Endometrium (tissue), 2 donors: Measurements from ENCODE around the gene STK4.

Source experiments
- FAIRE-seq: peaks from 2 replicates; lab custom pipeline; 2012; peaks lifted over from hg19 to GRCh38; lab: Jason Lieb, UNC
- donor health status: control.
- donor health status: control.

Gene STK4

DNA sequence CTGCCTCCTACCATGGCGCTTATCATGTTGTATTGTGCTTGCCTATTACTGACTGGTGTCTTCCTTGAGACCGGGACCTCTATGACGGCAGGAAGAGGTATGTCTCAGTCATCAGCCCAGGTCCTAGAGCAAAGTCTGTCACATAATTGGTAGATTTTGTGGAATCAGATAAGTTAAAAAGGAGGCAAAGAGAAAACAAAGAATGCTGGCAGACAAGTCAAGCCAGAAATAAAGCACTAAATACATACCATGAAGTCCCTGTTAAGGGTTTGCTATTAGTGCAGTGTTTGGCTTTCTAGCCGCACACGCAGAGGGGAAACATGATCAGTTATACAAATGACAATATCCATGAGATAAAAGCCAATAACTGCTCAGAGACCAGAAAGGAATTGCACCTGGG lies 12.1 kb upstream of the STK4 start:
- FAIRE-seq = no peak

DNA sequence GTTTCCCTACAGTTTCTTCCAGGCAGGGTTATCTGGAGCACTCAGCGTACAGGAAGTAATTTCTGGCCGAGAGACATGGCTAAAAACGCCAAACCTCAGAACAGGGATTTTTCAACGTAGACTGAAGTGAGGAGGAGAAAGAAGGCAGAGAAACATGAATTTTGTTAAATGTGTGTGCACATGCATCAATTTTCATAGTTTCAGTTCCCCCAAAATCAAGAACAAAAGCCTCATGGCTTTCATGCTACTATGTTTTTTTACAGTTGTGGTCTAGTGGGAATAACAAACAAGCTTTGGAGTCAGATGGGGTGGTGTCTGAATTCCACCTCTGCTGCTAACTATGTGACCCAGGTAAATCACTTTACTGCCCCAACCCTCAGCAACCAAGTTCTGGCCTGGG lies 11.0 kb upstream of the STK4 start:
- no peak for FAIRE-seq

DNA sequence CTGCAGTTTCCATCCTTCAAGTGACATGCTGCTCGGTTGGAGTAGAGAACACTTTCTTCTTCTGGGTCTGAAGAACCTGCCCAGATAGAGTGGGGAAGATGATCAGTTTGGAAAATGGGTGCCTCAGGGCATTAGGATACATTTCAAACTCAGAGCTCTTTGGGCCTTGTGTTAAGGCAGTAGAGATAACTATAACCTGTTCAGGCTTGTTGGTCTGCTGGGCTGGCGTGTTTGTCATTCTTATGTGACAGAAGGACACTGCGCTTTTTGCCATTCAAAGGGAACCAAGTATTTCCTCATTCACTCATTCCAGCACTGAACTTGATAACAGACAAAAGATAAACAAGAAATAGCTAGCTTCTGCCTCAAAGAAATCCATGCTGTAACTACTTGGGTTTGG lies 9.9 kb upstream of the STK4 start:
- FAIRE-seq = no peak

DNA sequence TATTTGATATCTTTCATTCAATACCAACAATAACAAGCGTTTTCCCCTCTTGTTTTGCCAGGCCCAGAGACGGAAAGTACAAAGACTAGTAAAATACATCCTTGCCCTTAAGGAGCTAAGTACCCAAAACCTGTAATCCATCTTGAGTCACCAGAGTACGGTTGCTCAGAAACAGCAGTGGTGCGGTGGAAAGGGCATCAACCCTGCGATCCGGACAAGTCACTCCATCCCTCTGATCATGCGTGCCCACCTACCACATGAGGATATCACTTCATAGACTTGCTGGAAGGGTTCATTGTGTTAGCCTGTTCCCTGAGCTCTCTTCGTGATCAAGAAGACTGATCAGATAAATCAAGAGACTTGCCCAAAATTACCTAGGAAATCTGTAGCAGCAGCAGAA lies 8.0 kb upstream of the STK4 start:
- FAIRE-seq = no peak

DNA sequence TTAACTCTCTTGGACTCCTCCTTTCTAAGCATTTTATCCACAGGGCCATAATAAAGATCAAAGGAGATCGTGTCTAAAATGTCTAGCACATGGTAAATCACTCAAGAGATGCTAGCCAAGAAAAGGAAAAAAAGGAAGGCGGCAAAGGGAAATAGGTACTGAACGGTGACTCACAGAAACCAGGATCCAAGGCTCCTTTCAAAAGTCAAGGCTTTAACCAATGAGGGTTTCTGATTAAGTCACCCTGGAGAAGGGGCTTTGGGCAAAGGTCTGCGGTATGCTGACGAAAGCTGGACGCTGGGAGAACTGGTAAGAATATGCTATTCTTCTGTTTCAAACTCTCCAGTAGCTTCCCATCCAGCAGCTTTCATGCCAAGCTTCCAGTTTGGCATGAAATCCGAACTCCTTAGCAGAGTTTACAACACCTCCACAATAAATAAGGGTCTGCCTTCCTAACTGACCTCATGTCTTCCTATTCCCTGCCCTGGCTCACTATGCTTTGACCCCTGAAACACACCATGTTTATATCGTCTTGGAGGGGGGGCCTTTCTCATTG lies 7.2 kb upstream of the STK4 start:
- FAIRE-seq = no peak

DNA sequence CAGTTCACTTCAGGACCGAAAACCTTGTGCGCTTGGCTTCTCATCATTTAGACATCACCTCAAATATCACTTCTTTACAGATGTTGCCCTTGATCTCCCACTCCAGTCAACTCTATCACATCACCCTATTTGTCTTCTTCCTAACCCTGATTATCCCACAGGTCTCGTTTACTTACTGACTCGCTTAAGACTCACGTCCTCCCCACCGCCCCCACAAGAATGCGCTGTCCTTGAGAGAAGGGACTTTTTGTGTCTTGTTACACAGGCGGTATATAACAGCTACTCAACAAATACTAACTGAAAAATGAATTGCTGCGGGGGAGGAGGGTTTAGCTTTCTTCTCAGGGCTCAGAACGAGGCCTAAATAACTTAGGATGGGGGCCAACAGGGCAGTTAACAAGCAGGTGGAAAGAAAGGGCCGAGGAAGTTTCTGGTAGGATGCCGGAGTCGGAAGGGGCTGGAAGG lies 6.6 kb upstream of the STK4 start:
- FAIRE-seq = no peak

DNA sequence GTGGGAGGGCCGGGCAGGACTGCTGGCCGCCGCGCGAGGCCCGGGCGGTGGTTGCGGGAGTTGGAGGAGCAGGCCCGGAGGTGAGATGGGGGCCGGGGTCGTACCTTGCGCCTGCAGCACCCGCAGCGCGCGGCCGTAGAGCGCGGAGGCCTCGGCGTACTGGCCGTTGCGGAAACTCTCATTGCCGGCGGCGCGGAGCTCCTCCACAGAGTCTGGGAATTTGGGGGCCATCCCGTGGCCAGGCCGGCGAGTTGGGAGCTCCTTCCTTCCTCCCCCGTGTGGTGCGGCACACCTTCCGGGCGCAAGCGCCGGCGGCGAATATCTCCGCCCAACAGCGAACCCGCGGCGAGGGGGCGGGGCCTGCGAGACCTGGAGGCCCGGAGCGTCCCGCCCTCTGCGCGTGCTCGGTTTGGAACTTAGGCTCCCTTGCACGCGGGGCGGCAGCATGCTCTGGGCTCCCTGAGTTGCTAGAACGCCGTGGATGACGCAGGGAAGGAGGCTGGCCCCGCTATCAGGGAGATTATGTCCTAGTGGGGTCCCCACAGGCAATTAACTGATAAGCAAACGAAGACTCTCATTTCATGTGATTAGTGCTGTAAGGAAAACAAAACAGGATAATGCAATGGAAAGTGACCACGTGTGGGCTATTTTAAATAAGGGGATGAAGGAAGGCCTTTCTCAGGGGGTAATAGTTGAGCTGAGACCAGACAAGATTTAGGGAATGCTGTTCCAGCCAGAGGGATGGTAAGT lies 6.0 kb upstream of the STK4 start, which contains the start of gene TOMM34:
Gene TOMM34 (minus strand): TSS at position 295 of the 750 bp plus-strand sequence. CDS start 64 bp downstream, at position 231.
- peak; percentile 53 for FAIRE-seq

DNA sequence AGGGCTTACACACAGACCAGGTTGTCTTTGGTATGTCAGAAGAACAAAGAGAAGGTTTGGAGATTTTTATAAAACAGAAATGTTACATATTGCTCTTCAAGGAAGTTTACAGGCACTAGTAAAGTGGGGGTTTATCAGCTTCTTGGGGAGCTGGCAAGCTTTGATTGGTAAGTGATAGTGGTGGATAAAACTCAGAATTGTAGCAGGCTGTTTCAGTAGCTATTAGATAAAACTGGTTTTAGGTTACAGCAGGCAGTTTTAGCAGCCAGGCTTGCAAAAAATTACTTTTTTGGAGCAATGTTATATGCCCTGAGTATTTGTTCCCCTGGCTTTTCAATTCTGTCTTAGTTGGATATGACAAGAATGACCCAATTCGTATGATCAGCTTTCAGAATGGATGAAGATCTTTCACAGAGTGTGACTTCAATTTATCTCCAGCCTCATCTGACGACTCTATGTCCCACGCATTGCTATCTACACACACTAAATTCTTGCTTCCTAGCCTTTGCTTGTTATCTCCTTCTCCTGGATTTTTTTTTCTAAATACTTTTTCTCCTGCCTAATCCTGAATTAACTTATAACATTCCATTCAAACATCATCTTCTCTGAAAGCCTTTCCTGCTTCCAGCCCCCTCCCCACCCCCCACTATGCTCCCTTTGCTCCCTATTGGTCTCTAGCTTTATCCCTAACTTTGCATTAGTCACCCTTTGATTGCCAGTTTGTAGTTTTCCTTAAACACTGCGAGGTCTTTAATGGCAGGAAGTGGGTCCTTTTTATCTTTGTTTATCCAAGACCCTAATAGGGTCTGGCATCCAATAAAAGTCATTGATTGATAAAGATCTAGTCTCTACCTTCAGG lies 5.1 kb upstream of the STK4 start:
- no peak for FAIRE-seq

DNA sequence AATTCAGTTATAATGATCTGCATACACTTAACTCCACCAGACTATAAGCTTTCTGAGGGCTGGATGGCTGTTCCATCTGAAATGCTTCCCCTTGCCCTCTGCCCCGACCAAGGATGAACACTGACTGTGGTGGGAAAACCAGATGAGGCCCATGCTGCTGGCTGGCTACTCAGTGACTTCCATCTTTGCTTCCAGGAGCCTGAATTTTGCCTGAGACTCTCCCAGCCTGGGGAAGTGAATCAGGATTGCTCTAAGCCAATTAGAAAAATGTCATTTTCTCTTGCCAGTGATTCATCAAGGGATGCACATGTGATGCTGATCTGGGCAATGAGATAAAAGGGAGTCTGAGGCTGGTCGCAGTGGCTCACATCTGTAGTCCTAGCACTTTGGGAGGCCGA lies 4.4 kb upstream of the STK4 start:
- no peak for FAIRE-seq

DNA sequence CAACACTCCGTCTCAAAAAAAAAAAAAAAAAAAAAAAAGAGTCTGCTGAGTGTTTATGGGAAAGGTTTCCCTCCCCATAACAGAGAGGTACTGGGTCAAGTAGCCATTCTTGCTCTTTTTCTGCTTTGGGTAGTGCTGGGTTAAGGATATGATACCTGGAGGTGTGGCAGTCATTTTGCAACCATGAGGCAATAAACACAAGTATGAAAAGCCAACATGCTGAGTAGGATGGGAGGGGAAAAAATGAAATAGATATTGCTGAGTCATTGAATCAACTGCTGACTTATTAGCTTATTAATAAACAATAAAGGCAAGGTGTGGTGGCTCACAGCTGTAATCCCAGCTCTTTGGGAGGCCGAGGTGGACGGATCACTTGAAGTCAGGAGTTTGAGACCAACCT lies 3.8 kb upstream of the STK4 start:
- no peak for FAIRE-seq

DNA sequence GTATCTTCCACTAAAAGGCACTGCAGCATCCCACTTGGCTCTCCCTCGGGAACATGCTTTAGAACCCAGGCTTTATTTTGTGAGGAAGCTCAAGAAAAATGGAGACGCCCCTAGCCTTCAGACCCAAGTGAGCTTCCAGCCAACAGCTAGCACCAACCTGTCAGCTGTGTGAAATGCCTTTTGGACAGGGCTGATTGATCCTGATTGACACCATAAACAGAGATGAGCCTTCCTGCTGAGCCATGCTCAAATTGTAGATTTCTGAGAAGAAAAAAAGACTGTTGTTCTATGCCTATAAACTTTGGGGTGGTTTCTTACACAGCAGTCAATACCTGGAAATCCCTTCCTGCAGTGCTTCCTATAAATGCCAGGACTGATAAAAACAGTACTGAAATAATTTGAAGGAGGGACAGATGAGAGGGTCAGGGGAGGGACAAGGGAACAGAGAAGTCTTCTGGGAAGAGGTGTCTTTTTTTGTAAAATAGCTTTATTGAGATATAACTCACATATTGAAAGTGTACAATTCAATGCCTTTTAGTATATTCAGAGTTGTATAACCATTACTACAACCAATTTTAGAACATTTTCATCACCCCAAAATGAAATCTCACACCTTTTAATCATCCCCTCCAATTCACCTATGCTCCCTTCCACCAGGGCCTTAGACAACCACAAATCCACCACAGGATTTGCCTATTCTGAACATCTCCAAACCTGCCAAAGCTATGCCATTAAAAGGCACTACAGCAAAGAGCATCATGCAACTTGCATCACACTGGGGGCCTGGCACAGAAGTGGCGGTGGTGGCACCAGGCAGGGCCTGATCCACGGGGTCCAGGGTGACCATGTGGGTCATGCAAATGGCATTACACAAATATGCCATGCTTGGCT lies 2.7 kb upstream of the STK4 start:
- FAIRE-seq = no peak

DNA sequence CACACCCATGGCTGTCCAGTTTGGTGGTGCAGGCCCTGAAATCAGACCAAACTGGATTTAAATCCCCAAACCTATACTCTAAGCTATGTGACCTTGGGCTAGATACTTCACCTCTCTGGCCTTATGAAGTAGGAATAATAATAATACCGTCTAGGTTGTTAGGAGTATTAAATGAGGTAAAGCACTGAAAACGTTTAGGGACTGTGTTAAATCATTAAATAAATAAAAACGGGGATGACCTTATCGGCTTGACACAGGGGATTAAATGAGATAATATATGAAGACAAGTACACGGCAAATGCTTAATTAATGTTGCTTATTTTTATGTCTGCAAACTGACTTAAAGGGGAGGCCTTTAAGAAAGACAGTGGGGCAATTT lies 672 bp upstream of the STK4 start:
- FAIRE-seq = no peak

DNA sequence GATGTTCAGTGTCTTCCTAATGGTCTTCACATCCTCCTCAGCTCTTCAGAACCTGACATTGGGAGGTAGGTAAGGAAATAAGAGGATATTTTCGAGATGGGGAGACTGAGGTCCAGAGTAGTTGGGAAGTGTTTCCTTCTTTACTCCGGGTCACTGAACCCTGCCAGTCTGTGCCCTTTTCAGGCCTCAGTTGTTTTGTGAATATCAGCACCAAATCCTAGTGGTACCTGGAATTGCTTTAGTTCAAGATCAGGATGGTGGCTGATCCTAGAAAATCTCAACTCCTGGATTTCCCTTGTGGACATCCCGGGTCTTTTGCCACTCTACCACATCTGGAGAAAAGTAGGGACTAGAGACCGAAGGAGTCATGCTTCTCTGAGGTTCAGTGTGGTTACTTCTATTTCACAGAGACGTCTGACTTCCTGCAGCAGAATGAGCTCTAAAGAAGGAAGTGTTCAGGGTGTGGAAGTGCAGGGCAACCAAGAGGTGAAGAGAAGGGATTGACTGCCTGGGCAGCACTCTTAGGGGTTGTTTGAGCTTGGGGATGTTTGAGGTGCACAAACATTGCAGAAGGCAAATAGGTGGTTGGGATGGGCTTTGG lies 995 bp downstream of the STK4 start:
- no peak for FAIRE-seq

DNA sequence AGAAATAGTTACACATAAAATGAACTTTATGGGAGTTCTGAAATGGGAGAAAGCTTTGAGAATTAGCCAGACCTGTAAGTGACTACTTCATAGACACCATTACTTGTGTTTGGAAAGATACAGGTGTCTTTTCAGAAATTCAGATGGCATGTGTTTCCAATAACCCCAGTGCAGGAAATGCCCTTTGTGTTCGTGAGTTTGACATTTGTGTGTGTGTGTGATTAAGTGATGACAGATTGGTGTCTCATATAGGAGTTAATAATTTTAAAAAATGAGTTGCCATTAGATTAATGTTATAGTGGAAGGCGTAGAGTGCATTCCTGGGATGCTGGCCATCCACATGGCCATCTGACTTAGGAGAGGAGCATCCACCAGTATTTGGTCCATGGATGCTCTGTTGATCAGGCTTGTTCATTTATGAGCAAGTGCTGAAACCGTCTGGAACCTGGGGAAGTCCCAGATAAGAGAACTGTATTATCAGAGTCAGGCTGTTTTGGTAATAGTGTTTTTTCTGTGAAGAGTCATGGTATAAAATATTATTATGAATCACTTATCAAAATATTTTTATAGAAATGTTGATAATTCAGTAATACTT lies 3.1 kb downstream of the STK4 start:
- no peak for FAIRE-seq

DNA sequence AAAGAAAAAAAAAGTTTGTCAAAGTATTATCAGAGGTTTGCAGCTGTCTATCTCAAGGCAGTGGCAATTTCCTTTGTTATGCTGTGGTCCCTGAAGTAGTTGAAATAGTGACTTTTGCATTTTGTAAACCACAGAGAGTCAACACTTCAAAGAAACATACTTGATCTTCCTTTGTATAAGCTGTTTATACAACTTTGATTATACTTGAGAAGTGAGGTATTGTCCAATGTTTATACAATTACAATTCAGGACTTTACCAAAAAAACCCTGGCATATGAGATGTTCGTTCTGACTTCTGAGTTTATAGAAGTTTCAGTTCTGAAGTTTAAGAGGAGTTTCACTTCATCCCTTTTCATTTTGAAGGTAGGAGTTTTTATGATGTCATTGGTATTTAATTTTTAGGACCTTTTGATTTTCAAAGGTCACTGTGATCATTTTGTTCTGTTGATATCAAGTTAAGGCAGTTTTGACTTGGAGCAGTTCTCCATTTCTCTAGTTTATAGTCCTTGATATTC lies 4.0 kb downstream of the STK4 start:
- no peak for FAIRE-seq

DNA sequence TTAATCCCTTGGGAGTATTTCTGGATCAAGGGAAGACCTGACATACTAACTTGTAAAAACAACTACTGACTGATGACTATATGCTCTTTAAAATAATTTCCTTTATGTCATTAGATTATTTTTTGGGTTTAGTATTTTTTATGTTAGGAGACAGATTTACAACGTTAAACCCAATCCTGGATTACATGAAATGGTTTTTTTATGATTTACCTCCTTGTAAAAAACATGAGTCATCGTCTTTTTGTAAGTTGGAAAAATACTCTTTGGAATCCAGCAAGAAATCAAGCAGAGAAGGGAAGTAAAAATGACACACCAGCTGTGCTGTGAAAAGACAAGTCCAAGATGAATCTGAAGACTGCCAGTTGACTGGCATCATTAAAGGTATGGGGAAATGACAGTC lies 6.7 kb downstream of the STK4 start:
- FAIRE-seq = no peak

DNA sequence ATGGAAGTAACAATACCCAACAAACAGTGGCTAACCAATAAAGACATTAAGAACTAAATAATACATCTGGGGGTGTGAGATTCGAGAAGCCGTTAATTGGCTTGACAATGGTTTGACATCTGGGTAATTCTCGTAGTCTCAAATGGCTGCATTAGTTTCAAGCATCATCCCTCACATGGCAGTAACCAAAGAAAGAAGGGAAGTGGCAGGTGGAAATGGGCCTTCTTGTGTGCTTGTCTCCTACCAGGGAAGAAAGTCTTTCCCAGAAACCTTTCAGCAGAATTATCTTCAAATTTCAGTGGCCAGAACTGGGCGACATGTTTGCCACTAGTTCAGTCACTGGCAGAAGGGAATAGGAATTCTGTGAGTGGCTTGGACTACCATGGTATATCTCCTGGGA lies 10.4 kb downstream of the STK4 start:
- FAIRE-seq = no peak

DNA sequence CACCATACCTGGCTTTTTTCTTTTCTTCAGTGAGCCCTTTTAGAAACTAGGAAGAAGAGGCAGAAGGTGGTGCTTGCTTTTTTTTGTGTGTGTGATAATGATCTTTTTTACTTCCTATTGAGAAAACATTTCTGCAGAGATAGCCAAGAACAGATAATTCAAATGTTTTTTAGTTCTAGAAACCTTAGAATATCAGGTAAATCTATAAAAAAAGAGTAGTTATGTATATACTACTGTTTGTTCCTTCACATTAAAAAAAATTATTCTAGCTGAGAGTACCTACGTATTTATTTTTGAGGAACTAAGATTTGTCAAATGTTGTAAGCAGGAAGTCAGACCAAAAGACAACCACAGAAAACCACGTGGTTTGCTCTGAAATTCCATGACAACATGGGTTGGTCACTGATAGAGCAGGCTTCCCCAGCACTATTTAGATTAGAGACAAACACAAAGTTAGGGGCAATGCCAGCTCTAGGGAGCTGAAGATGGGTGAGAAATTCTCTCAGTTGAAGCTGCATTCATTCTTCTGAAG lies 12.8 kb downstream of the STK4 start:
- no peak for FAIRE-seq

DNA sequence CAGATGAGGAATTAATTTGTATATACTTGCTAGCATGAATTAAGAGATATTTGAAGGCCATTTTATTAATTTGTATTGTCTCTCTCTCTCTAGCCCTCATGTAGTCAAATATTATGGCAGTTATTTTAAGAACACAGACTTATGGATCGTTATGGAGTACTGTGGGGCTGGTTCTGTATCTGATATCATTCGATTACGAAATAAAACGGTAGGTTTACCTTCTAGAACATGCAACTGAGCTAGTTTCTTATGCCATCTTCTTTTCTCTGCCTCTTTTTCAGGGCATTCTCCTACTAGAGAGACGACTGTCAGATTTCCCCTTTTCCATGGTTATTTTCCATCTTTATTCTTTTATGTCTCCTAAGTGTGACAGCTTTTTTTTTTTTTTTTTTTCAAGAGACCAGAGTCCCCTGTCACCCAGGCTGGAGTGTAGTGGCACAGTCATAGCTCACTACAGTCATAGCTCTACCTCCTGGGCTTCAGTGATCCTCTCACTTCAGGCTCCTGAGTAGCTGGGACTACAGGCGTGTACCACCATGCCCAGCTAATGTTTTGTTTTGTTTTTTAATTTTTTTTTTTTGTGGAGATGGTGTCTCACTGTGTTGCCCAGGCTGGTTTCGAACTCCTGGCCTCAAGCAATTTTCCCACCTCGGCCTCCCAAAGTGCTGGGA lies 15.6 kb downstream of the STK4 start:
- FAIRE-seq = no peak

DNA sequence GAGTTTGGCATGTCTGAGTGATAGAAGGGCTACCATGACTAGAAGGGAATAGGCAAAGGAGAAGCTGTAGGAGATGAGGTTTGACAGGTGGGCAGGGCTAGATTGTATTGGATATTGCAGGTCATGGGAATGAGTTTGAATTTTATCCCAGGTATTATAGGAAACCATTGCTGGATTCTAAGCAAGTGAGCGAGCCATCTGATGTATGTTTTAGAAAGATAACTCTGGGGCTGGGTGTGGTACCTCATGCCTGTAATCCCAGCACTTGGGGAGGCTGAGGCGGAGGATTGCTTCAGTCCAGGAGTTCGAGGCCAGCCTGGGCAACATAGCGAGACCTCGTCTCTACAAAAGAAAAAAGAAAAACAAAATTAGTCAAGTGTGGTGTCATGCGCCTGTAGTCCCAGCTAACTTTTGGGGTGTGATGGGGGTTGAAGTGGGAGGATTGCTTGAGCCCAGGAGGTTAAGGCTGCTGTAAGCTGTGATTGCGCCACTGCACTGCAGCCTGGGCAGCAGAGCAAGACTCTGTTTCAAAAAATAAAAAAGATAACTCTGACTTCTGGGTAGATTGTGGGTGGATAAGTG lies 16.9 kb downstream of the STK4 start:
- no peak for FAIRE-seq
